ENCODE results near the gene PDLIM1.

GRCh38 chr10:95233377-95234034, 57.3 kb downstream of the PDLIM1 start:
- TF ChIP-seq CTCF (IDR thresholded peaks at IDR 0.05; ENCODE audit: low read length): no peak
- TF ChIP-seq EZH2 (optimal IDR thresholded peaks at IDR 0.05; ENCODE audit: low read depth, low read length): no peak
- no peak for TF ChIP-seq EZH2phosphoT487 (IDR thresholded peaks at IDR 0.05; ENCODE audit: low read length)
